H9 (cell line): ENCODE results near the gene MYH9. TPM values are rescaled to one million over a fixed set of nuclear protein-coding genes. Genes with fewer than 3 reads are reported as not detected.

ENCODE experiments used
- DNase-seq: peaks from one replicate; pipeline ENCODE4 v3.0.0-alpha.2; 2017
- H2AFZ ChIP-seq: one replicate; pipeline ENCODE4 v1.6.1; 2013; ENCODE audit warnings: mild to moderate bottlenecking, low read length, control low read depth, moderate library complexity
- H2AK5ac ChIP-seq: 2 replicates; pipeline ENCODE4 v1.6.1; 2013; ENCODE audit warnings: low read length, control low read depth, mixed read lengths; ENCODE audit not compliant: insufficient read length
- H2BK120ac ChIP-seq: one replicate; pipeline ENCODE4 v1.6.1; 2013; ENCODE audit warnings: low read depth, mild to moderate bottlenecking, low read length, control low read depth, inconsistent platforms; ENCODE audit not compliant: poor library complexity, severe bottlenecking
- H2BK12ac ChIP-seq: 2 replicates; pipeline ENCODE4 v1.6.1; 2013; ENCODE audit warnings: low read length, control low read depth, mixed read lengths, low read depth; ENCODE audit not compliant: insufficient read length
- H2BK15ac ChIP-seq: 2 replicates; pipeline ENCODE4 v1.6.1; 2013; ENCODE audit warnings: low read depth, low read length, control low read depth
- H2BK20ac ChIP-seq: one replicate; pipeline ENCODE4 v1.6.1; 2013; ENCODE audit warnings: low read depth, mild to moderate bottlenecking, low read length, control low read depth, inconsistent platforms; ENCODE audit not compliant: poor library complexity, severe bottlenecking
- H2BK5ac ChIP-seq: 2 replicates; pipeline ENCODE4 v1.6.1; 2013; ENCODE audit warnings: low read length, control low read depth, mixed read lengths; ENCODE audit not compliant: insufficient read length
- H3K14ac ChIP-seq: 2 replicates; pipeline ENCODE4 v1.6.1; 2013; ENCODE audit warnings: low read length, control low read depth; ENCODE audit not compliant: insufficient read depth
- H3K18ac ChIP-seq: 2 replicates; pipeline ENCODE4 v1.6.1; 2013; ENCODE audit warnings: low read depth, mild to moderate bottlenecking, mixed read lengths, low read length, control low read depth; ENCODE audit not compliant: insufficient read length
- H3K23ac ChIP-seq: 2 replicates; pipeline ENCODE4 v1.6.1; 2013; ENCODE audit warnings: low read length, control low read depth, mixed read lengths, low read depth; ENCODE audit not compliant: insufficient read length
- H3K23me2 ChIP-seq: 2 replicates; pipeline ENCODE4 v1.6.1; 2013; ENCODE audit warnings: low read depth, mild to moderate bottlenecking, mixed read lengths, low read length, control low read depth; ENCODE audit not compliant: insufficient read length, poor library complexity, severe bottlenecking
- H3K27ac ChIP-seq: 2 replicates; pipeline ENCODE4 v1.5.1; 2013; ENCODE audit warnings: low read length, control low read depth, mixed read lengths, low read depth; ENCODE audit not compliant: insufficient read length
- H3K27me3 ChIP-seq: 2 replicates; pipeline ENCODE4 v1.6.1; 2013; ENCODE audit warnings: low read length, control low read depth, inconsistent platforms; ENCODE audit not compliant: insufficient read depth
- H3K4ac ChIP-seq: 2 replicates; pipeline ENCODE4 v1.6.1; 2013; ENCODE audit warnings: low read depth, mild to moderate bottlenecking, control low read depth, inconsistent platforms, low read length, moderate library complexity
- H3K4me1 ChIP-seq: 2 replicates; pipeline ENCODE4 v1.6.1; 2013; ENCODE audit warnings: low read length, control low read depth, inconsistent platforms; ENCODE audit not compliant: insufficient read depth
- H3K4me2 ChIP-seq: 2 replicates; pipeline ENCODE4 v1.6.1; 2013; ENCODE audit warnings: low read length, control low read depth, mixed read lengths; ENCODE audit not compliant: insufficient read length, insufficient read depth
- H3K56ac ChIP-seq: 2 replicates; pipeline ENCODE4 v1.6.1; 2013; ENCODE audit warnings: low read depth, mild to moderate bottlenecking, mixed read lengths, low read length, control low read depth; ENCODE audit not compliant: insufficient read length
- H3K79me1 ChIP-seq: 2 replicates; pipeline ENCODE4 v1.6.1; 2013; ENCODE audit warnings: low read depth, mild to moderate bottlenecking, moderate library complexity, low read length, control low read depth, inconsistent platforms; ENCODE audit not compliant: insufficient read depth, poor library complexity, severe bottlenecking
- H3K79me2 ChIP-seq: 2 replicates; pipeline ENCODE4 v1.6.1; 2013; ENCODE audit warnings: low read length, control low read depth, inconsistent platforms; ENCODE audit not compliant: insufficient read depth
- H3K9ac ChIP-seq: 2 replicates; pipeline ENCODE4 v1.6.1; 2013; ENCODE audit warnings: low read length, control low read depth, mixed read lengths; ENCODE audit not compliant: insufficient read length; ENCODE audit errors: extremely low read depth
- H3K9me3 ChIP-seq: one replicate; pipeline ENCODE4 v1.6.1; 2013; ENCODE audit warnings: low read depth, low read length, inconsistent platforms; ENCODE audit not compliant: control insufficient read depth
- H3T11ph ChIP-seq: one replicate; pipeline ENCODE4 v1.6.1; 2013; ENCODE audit warnings: mild to moderate bottlenecking, low read length, control low read depth, inconsistent platforms
- H4K20me1 ChIP-seq: one replicate; pipeline ENCODE4 v1.6.1; 2013; ENCODE audit not compliant: control insufficient read depth, insufficient read length, insufficient read depth
- H4K5ac ChIP-seq: 2 replicates; pipeline ENCODE4 v1.6.1; 2013; ENCODE audit warnings: low read depth, mild to moderate bottlenecking, mixed read lengths, low read length, control low read depth; ENCODE audit not compliant: insufficient read length
- H4K8ac ChIP-seq: replicated peaks from 2 replicates; pipeline ENCODE4 v1.6.1; 2013; ENCODE audit warnings: low read length, control low read depth, mixed read lengths, low read depth; ENCODE audit not compliant: insufficient read length
- H4K91ac ChIP-seq: 2 replicates; pipeline ENCODE4 v1.6.1; 2013; ENCODE audit warnings: low read depth, mild to moderate bottlenecking, moderate library complexity, mixed read lengths, low read length, control low read depth; ENCODE audit not compliant: insufficient read length
- H3K27ac Mint-ChIP-seq, 3 experiments: 2 replicates in 2 of 3; 3 replicates in 1 of 3; pipeline ENCODE4 v1.8.0; 2020 to 2021; ENCODE audit warnings: mixed read lengths in 3 of 3, mild to moderate bottlenecking in 1 of 3, moderate library complexity in 1 of 3
- H3K27me3 Mint-ChIP-seq: 2 replicates; pipeline ENCODE4 v1.8.0; 2021; ENCODE audit warnings: low read depth, mild to moderate bottlenecking, moderate library complexity, mixed read lengths
- H3K36me3 Mint-ChIP-seq, 3 experiments: 2 replicates in 2 of 3; 3 replicates in 1 of 3; pipeline ENCODE4 v1.8.0; 2020 to 2021; ENCODE audit warnings: low read depth in 3 of 3, mixed read lengths in 3 of 3; ENCODE audit not compliant: insufficient read depth in 1 of 3
- H3K4me1 Mint-ChIP-seq, 2 experiments: 2 replicates each; pipeline ENCODE4 v1.8.0; 2020; ENCODE audit warnings: mixed read lengths in 2 of 2
- H3K4me3 Mint-ChIP-seq, 2 experiments: 2 replicates in 1 of 2; 3 replicates in 1 of 2; pipeline ENCODE4 v1.8.0; 2020 to 2021; ENCODE audit warnings: mild to moderate bottlenecking in 2 of 2, mixed read lengths in 2 of 2, moderate library complexity in 1 of 2
- H3K9me3 Mint-ChIP-seq, 2 experiments: 2 replicates in 1 of 2; 3 replicates in 1 of 2; pipeline ENCODE4 v1.8.0; 2020; ENCODE audit warnings: mild to moderate bottlenecking in 2 of 2, mixed read lengths in 2 of 2, moderate library complexity in 1 of 2
- WGBS: extraction: QIAGEN DNeasy Blood & Tissue Kit; methylation state at CpG from one replicate; pipeline ENCODE4 v1.1.7; 2013; ENCODE audit warnings: missing lambda C conversion rate, low lambda C conversion rate, mixed read lengths; ENCODE audit not compliant: insufficient read length; ENCODE audit errors: extremely low coverage; 5-methylcytosine and 5-hydroxymethylcytosine counted together
- total RNA-seq: library from RNA; stranded (reverse); gene quantifications from 2 replicates; pipeline ENCODE4 v1.2.1, GENCODE V29; 2021
- TF ChIP-seq, protein P1 (sequence below): fragments of 200-600 bp; sonication (generic); conservative IDR thresholded peaks from 3 replicates; pipeline ENCODE4 v1.8.0; 2021; ENCODE audit warnings: antibody characterized with exemption, mild to moderate bottlenecking

Gene MYH9
- total RNA-seq, 1 experiment from 2014 or later, result 266 TPM

DNA sequence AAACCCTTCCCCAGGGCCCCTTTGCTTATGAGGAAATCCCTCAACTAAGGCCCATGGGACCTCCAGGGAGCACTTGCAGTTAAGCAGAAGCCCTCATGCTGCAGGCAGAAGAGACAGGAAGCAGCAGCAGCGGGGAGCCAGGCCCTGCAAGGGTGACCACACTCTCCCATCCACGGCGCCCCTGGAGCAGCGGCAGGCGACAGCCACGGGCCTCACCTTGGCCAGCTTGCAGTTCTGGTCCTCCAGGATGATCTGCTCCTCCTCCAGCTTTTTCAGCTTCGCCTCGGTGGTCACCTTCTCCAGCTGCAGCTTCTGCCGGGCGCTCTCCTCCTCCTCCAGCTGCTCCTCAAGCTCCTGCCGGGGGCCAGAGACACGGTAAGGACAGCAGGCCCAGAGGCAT is 87.9 kb downstream of the MYH9 start:
- Histone ChIP-seq H4K8ac (no peak overlapping the region), H2BK120ac (no peak overlapping the region), H3K23ac (no peak overlapping the region), H3K56ac (no peak overlapping the region), H3K4me2 (no peak overlapping the region), H3K14ac (no peak overlapping the region), H2AK5ac (no peak overlapping the region), H3K79me1 (no peaks in the 10 kb centered on the region), H3K9me3 (no peaks in the 10 kb centered on the region), H3K9ac (no peak overlapping the region), H2BK15ac (no peak overlapping the region), H2BK5ac (no peak overlapping the region), H3T11ph (no peak overlapping the region), H3K4me1 (no peaks in the 10 kb centered on the region), H3K4ac (no peak overlapping the region), H2BK12ac (no peak overlapping the region), H2AFZ (no peak overlapping the region), H4K20me1 (no peaks in the 10 kb centered on the region), H3K18ac (no peak overlapping the region), H4K5ac (no peak overlapping the region), H4K91ac (no peak overlapping the region), H3K79me2 (no peaks in the 10 kb centered on the region), H3K27ac (no peak overlapping the region), H3K23me2 (no peaks in the 10 kb centered on the region), H2BK20ac (no peak overlapping the region), H3K27me3 (no peaks in the 10 kb centered on the region)
- Mint-ChIP-seq H3K9me3 (no peaks in the 10 kb centered on the region), H3K36me3 (peaks cover 65 to 97% (median 90%) of the 10 kb centered on the region in 3 experiments), H3K27me3 (no peaks in the 10 kb centered on the region; the same call in 1 of the 2 replicates), H3K4me1 (0 out of 4 replicates have a peak, but pooled peaks cover 0 to 3% of the 10 kb centered on the region in 2 experiments), H3K4me3 (no peak overlapping the region), H3K27ac (no peak overlapping the region)
- DNase-seq, result no peak
- WGBS, result no CpG with 5 or more reads among the region's 12 CpGs
- TF ChIP-seq, protein P1, sequence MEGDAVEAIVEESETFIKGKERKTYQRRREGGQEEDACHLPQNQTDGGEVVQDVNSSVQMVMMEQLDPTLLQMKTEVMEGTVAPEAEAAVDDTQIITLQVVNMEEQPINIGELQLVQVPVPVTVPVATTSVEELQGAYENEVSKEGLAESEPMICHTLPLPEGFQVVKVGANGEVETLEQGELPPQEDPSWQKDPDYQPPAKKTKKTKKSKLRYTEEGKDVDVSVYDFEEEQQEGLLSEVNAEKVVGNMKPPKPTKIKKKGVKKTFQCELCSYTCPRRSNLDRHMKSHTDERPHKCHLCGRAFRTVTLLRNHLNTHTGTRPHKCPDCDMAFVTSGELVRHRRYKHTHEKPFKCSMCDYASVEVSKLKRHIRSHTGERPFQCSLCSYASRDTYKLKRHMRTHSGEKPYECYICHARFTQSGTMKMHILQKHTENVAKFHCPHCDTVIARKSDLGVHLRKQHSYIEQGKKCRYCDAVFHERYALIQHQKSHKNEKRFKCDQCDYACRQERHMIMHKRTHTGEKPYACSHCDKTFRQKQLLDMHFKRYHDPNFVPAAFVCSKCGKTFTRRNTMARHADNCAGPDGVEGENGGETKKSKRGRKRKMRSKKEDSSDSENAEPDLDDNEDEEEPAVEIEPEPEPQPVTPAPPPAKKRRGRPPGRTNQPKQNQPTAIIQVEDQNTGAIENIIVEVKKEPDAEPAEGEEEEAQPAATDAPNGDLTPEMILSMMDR, result no peak
